ENCODE measurements around the gene DEPDC4. TPM values are rescaled to one million over a fixed set of nuclear protein-coding genes. Genes with fewer than 3 reads are reported as not detected.

Gene DEPDC4
- total RNA-seq, 1 donor from 2014 or later: 0.47 TPM

GRCh38 chr12:100254876-100255275, 12.0 kb downstream of the DEPDC4 start:
- TF ChIP-seq CTCF (IDR thresholded peaks at IDR 0.05; ENCODE audit: borderline replicate concordance): no peak
- no peak for DNase-seq
- Histone ChIP-seq H3K27me3 (ENCODE audit: low read depth) (no peaks in the 10 kb centered on the region), H3K4me1 (no peaks in the 10 kb centered on the region), H3K36me3 (no peaks in the 10 kb centered on the region), H3K9me3 (replicated peaks) (no peaks in the 10 kb centered on the region), H3K27ac (replicated peaks) (no peak overlapping the region), H3K4me3 (no peak overlapping the region)
- intact Hi-C loops (cut with micrococcal nuclease): no loop called here

GRCh38 chr12:100253437-100253836, 13.4 kb downstream of the DEPDC4 start:
- DNase-seq: no peak
- no peak overlapping the region for H3K27ac ChIP-seq (replicated peaks)
- no peaks in the 10 kb centered on the region for H3K9me3 ChIP-seq (replicated peaks)
- intact Hi-C loops (cut with micrococcal nuclease): no loop called here
- H3K4me3 ChIP-seq: no peak overlapping the region
- no peaks in the 10 kb centered on the region for H3K36me3 ChIP-seq
- no peak for TF ChIP-seq CTCF (IDR thresholded peaks at IDR 0.05; ENCODE audit: borderline replicate concordance)
- H3K4me1 ChIP-seq: no peaks in the 10 kb centered on the region
- H3K27me3 ChIP-seq (ENCODE audit: low read depth): no peaks in the 10 kb centered on the region

GRCh38 chr12:100251917-100252316, 15.0 kb downstream of the DEPDC4 start:
- no peaks in the 10 kb centered on the region for H3K9me3 ChIP-seq (replicated peaks)
- intact Hi-C loops (cut with micrococcal nuclease): no loop called here
- H3K4me1 ChIP-seq: no peaks in the 10 kb centered on the region
- H3K4me3 ChIP-seq: no peak overlapping the region
- no peaks in the 10 kb centered on the region for H3K27me3 ChIP-seq (ENCODE audit: low read depth)
- H3K27ac ChIP-seq (replicated peaks): no peak overlapping the region
- no peak for DNase-seq
- no peaks in the 10 kb centered on the region for H3K36me3 ChIP-seq
- no peak for TF ChIP-seq CTCF (IDR thresholded peaks at IDR 0.05; ENCODE audit: borderline replicate concordance)

- no peak overlapping the region for H3K4me3 ChIP-seq
- intact Hi-C loops (cut with micrococcal nuclease): no loop called here
Measured at GRCh38 chr12:100249941-100250340, 16.9 kb downstream of the DEPDC4 start.

GRCh38 chr12:100248886-100249285, 18.0 kb downstream of the DEPDC4 start:
- no peak overlapping the region for H3K4me3 ChIP-seq
- H3K9me3 ChIP-seq (replicated peaks): no peaks in the 10 kb centered on the region
- intact Hi-C loops (cut with micrococcal nuclease): no loop called here
- no peaks in the 10 kb centered on the region for H3K36me3 ChIP-seq
- H3K4me1 ChIP-seq: no peaks in the 10 kb centered on the region
- TF ChIP-seq CTCF (IDR thresholded peaks at IDR 0.05; ENCODE audit: borderline replicate concordance): no peak
- no peaks in the 10 kb centered on the region for H3K27me3 ChIP-seq (ENCODE audit: low read depth)
- DNase-seq: no peak
- no peak overlapping the region for H3K27ac ChIP-seq (replicated peaks)

More at GRCh38 chr12:100249941-100250340, 16.9 kb downstream of the DEPDC4 start:
- Histone ChIP-seq H3K27me3 (ENCODE audit: low read depth) (no peaks in the 10 kb centered on the region), H3K36me3 (no peaks in the 10 kb centered on the region), H3K27ac (replicated peaks) (no peak overlapping the region), H3K4me1 (no peaks in the 10 kb centered on the region), H3K9me3 (replicated peaks) (no peaks in the 10 kb centered on the region)
- no peak for TF ChIP-seq CTCF (IDR thresholded peaks at IDR 0.05; ENCODE audit: borderline replicate concordance)
- no peak for DNase-seq

GRCh38 chr12:100247765-100248164, 19.1 kb downstream of the DEPDC4 start:
- H3K4me1 ChIP-seq: no peaks in the 10 kb centered on the region
- H3K4me3 ChIP-seq: no peak overlapping the region
- no peaks in the 10 kb centered on the region for H3K36me3 ChIP-seq
- H3K27ac ChIP-seq (replicated peaks): no peak overlapping the region
- DNase-seq: no peak
- TF ChIP-seq CTCF (IDR thresholded peaks at IDR 0.05; ENCODE audit: borderline replicate concordance): no peak
- no peaks in the 10 kb centered on the region for H3K9me3 ChIP-seq (replicated peaks)
- intact Hi-C loops (cut with micrococcal nuclease): no loop called here
- no peaks in the 10 kb centered on the region for H3K27me3 ChIP-seq (ENCODE audit: low read depth)

Measured in left ventricle myocardium inferior (tissue), 1 donor.